Activated naive CD8-positive, alpha-beta T cell treated with anti-CD3 and anti-CD28 coated beads for 36 hours (primary cell): ENCODE results near the gene EIF4G3. TPM values are rescaled to one million over a fixed set of nuclear protein-coding genes. Genes with fewer than 3 reads are reported as not detected.
"Not testable (repeated sequence)": the region's sequence is repeated elsewhere in the genome, so short reads cannot be mapped to it uniquely, and the experiment has no call there.

Source experiments
- DNase-seq: peaks from one replicate; pipeline ENCODE4 v3.0.0; 2021
- H3K27ac Mint-ChIP-seq: one replicate; pipeline ENCODE4 v1.8.0; 2022; ENCODE audit warnings: mild to moderate bottlenecking, moderate library complexity, mixed read lengths
- H3K27me3 Mint-ChIP-seq: one replicate; pipeline ENCODE4 v1.8.0; 2022; ENCODE audit warnings: mild to moderate bottlenecking, mixed read lengths
- H3K36me3 Mint-ChIP-seq: one replicate; pipeline ENCODE4 v1.8.0; 2021; ENCODE audit warnings: mild to moderate bottlenecking, mixed read lengths
- H3K4me1 Mint-ChIP-seq: one replicate; pipeline ENCODE4 v1.8.0; 2021; ENCODE audit warnings: mixed read lengths
- H3K4me3 Mint-ChIP-seq: one replicate; pipeline ENCODE4 v1.8.0; 2022; ENCODE audit warnings: mild to moderate bottlenecking, moderate library complexity, mixed read lengths
- H3K9me3 Mint-ChIP-seq: one replicate; pipeline ENCODE4 v1.8.0; 2022; ENCODE audit warnings: mixed read lengths
- total RNA-seq, 2 experiments: library from RNA; stranded (reverse); gene quantifications; one replicate each; pipeline ENCODE4 v1.2.3, GENCODE V29; 2021

Gene EIF4G3
- total RNA-seq, 2 experiments from 2014 or later: 51.1 to 55.9 TPM

- no peak overlapping the region for H3K27ac Mint-ChIP-seq
- no peak overlapping the region for H3K4me3 Mint-ChIP-seq
- H3K36me3 Mint-ChIP-seq: peaks cover 6% of the 10 kb centered on the region
- no peaks in the 10 kb centered on the region for H3K4me1 Mint-ChIP-seq
- DNase-seq: no peak
- no peaks in the 10 kb centered on the region for H3K27me3 Mint-ChIP-seq
- no peaks in the 10 kb centered on the region for H3K9me3 Mint-ChIP-seq
Measured at GRCh38 chr1:20948101-20948500, 228.6 kb downstream of the EIF4G3 start.

GRCh38 chr1:20947409-20947808 is 229.3 kb downstream of the EIF4G3 start:
- no peak overlapping the region for H3K4me3 Mint-ChIP-seq
- H3K9me3 Mint-ChIP-seq: no peaks in the 10 kb centered on the region
- peak overlapping the region; percentile 6 for H3K27ac Mint-ChIP-seq
- H3K36me3 Mint-ChIP-seq: peaks cover 6% of the 10 kb centered on the region
- H3K4me1 Mint-ChIP-seq: no peaks in the 10 kb centered on the region
- DNase-seq: no peak
- no peaks in the 10 kb centered on the region for H3K27me3 Mint-ChIP-seq

GRCh38 chr1:20936621-20937020 is 240.1 kb downstream of the EIF4G3 start:
- DNase-seq: no peak
- H3K4me3 Mint-ChIP-seq: no peak overlapping the region
- peaks cover 2% of the 10 kb centered on the region for H3K9me3 Mint-ChIP-seq
- H3K27me3 Mint-ChIP-seq: no peaks in the 10 kb centered on the region
- H3K36me3 Mint-ChIP-seq: peaks cover 18% of the 10 kb centered on the region
- peaks cover 15% of the 10 kb centered on the region for H3K4me1 Mint-ChIP-seq
- no peak overlapping the region for H3K27ac Mint-ChIP-seq

- peaks cover 18% of the 10 kb centered on the region for H3K4me1 Mint-ChIP-seq
- no peak for DNase-seq
Measured at GRCh38 chr1:20936216-20936615, 240.5 kb downstream of the EIF4G3 start.

GRCh38 chr1:20935717-20936116 is 241.0 kb downstream of the EIF4G3 start:
- Mint-ChIP-seq H3K27me3 (no peaks in the 10 kb centered on the region), H3K36me3 (peaks cover 24% of the 10 kb centered on the region), H3K27ac (no peak overlapping the region), H3K4me1 (peaks cover 18% of the 10 kb centered on the region), H3K9me3 (peaks cover 2% of the 10 kb centered on the region), H3K4me3 (no peak overlapping the region)
- DNase-seq: no peak

More at GRCh38 chr1:20936216-20936615, 240.5 kb downstream of the EIF4G3 start:
- Mint-ChIP-seq H3K4me3 (no peak overlapping the region), H3K27me3 (no peaks in the 10 kb centered on the region), H3K36me3 (peaks cover 19% of the 10 kb centered on the region), H3K27ac (no peak overlapping the region), H3K9me3 (peaks cover 2% of the 10 kb centered on the region)

- no peak for DNase-seq
- H3K9me3 Mint-ChIP-seq: peaks cover 2% of the 10 kb centered on the region
- H3K4me3 Mint-ChIP-seq: peak overlapping the region; percentile 43
Measured at GRCh38 chr1:20932437-20932977, 244.2 kb downstream of the EIF4G3 start.

GRCh38 chr1:20931930-20932436 is 244.7 kb downstream of the EIF4G3 start:
- Mint-ChIP-seq H3K4me1 (peaks cover 21% of the 10 kb centered on the region), H3K4me3 (no peak overlapping the region), H3K27me3 (no peaks in the 10 kb centered on the region), H3K27ac (peak overlapping the region; percentile 87), H3K9me3 (peaks cover 2% of the 10 kb centered on the region), H3K36me3 (peaks cover 36% of the 10 kb centered on the region)
- no peak for DNase-seq

More at GRCh38 chr1:20932437-20932977, 244.2 kb downstream of the EIF4G3 start:
- H3K36me3 Mint-ChIP-seq: peaks cover 34% of the 10 kb centered on the region
- H3K4me1 Mint-ChIP-seq: peaks cover 21% of the 10 kb centered on the region
- no peaks in the 10 kb centered on the region for H3K27me3 Mint-ChIP-seq
- H3K27ac Mint-ChIP-seq: peak overlapping the region; percentile 87

- Mint-ChIP-seq H3K9me3 (peaks cover 2% of the 10 kb centered on the region), H3K36me3 (peaks cover 34% of the 10 kb centered on the region), H3K4me3 (no peak overlapping the region), H3K27me3 (no peaks in the 10 kb centered on the region), H3K27ac (no peak overlapping the region), H3K4me1 (peaks cover 21% of the 10 kb centered on the region)
- no peak for DNase-seq
Measured at GRCh38 chr1:20930427-20930826, 246.3 kb downstream of the EIF4G3 start.

GRCh38 chr1:20928146-20928545 is 248.6 kb downstream of the EIF4G3 start:
- Mint-ChIP-seq H3K4me1 (peaks cover 19% of the 10 kb centered on the region), H3K27me3 (no peaks in the 10 kb centered on the region), H3K27ac (no peak overlapping the region), H3K36me3 (peaks cover 32% of the 10 kb centered on the region), H3K4me3 (no peak overlapping the region), H3K9me3 (peaks cover 2% of the 10 kb centered on the region)
- DNase-seq: no peak

- no peak overlapping the region for H3K4me3 Mint-ChIP-seq
- no peaks in the 10 kb centered on the region for H3K4me1 Mint-ChIP-seq
- DNase-seq: no peak
- peaks cover 2% of the 10 kb centered on the region for H3K36me3 Mint-ChIP-seq
- no peaks in the 10 kb centered on the region for H3K9me3 Mint-ChIP-seq
- H3K27me3 Mint-ChIP-seq: no peaks in the 10 kb centered on the region
- no peak overlapping the region for H3K27ac Mint-ChIP-seq
Measured at GRCh38 chr1:20921285-20921684, 255.4 kb downstream of the EIF4G3 start.

- no peak for DNase-seq
- Mint-ChIP-seq H3K9me3 (no peaks in the 10 kb centered on the region), H3K27me3 (no peaks in the 10 kb centered on the region), H3K36me3 (peaks cover 15% of the 10 kb centered on the region), H3K4me3 (no peak overlapping the region), H3K27ac (no peak overlapping the region), H3K4me1 (no peaks in the 10 kb centered on the region)
Measured at GRCh38 chr1:20913242-20913641, 263.5 kb downstream of the EIF4G3 start.

- H3K27me3 Mint-ChIP-seq, H3K4me1 Mint-ChIP-seq, H3K27ac Mint-ChIP-seq, DNase-seq, H3K4me3 Mint-ChIP-seq, H3K9me3 Mint-ChIP-seq: not testable (repeated sequence)
- peaks cover 12% of the 10 kb centered on the region for H3K36me3 Mint-ChIP-seq
Measured at GRCh38 chr1:20907526-20907925, 269.2 kb downstream of the EIF4G3 start.

GRCh38 chr1:20903437-20903836 is 273.3 kb downstream of the EIF4G3 start:
- H3K36me3 Mint-ChIP-seq: peaks cover 12% of the 10 kb centered on the region
- no peaks in the 10 kb centered on the region for H3K9me3 Mint-ChIP-seq
- no peaks in the 10 kb centered on the region for H3K4me1 Mint-ChIP-seq
- H3K4me3 Mint-ChIP-seq: no peak overlapping the region
- no peaks in the 10 kb centered on the region for H3K27me3 Mint-ChIP-seq
- H3K27ac Mint-ChIP-seq: no peak overlapping the region
- DNase-seq: no peak

- H3K4me3 Mint-ChIP-seq: no peak overlapping the region
- H3K36me3 Mint-ChIP-seq: peaks cover 9% of the 10 kb centered on the region
- no peaks in the 10 kb centered on the region for H3K9me3 Mint-ChIP-seq
- H3K27ac Mint-ChIP-seq: no peak overlapping the region
- DNase-seq: no peak
- no peaks in the 10 kb centered on the region for H3K27me3 Mint-ChIP-seq
- H3K4me1 Mint-ChIP-seq: no peaks in the 10 kb centered on the region
Measured at GRCh38 chr1:20900056-20900455, 276.6 kb downstream of the EIF4G3 start.

GRCh38 chr1:20899154-20899972 is 277.3 kb downstream of the EIF4G3 start:
- H3K4me1 Mint-ChIP-seq: no peaks in the 10 kb centered on the region

More at GRCh38 chr1:20899154-20899972, 277.3 kb downstream of the EIF4G3 start:
- DNase-seq: no peak
- H3K27me3 Mint-ChIP-seq: no peaks in the 10 kb centered on the region
- H3K4me3 Mint-ChIP-seq: no peak overlapping the region
- no peak overlapping the region for H3K27ac Mint-ChIP-seq
- H3K36me3 Mint-ChIP-seq: peaks cover 7% of the 10 kb centered on the region
- H3K9me3 Mint-ChIP-seq: no peaks in the 10 kb centered on the region
